Thoracic aorta (tissue), 2 donors: ENCODE results near the gene LGI4. TPM values are rescaled to one million over a fixed set of nuclear protein-coding genes. Genes with fewer than 3 reads are reported as not detected.

Experiments used
- ATAC-seq: fragments of 150-250 bp; one replicate; pipeline ENCODE4 v1.8.0; 2017; ENCODE audit warnings: low read depth; ENCODE audit not compliant: insufficient number of reproducible peaks, low FRiP score
- DNase-seq: peaks from one replicate; pipeline ENCODE4 v3.0.0-alpha.2; 2020; ENCODE audit warnings: low spot score
- H3K27ac ChIP-seq, 2 donors: fragments of 200-600 bp; sonication (generic); 1 replicate in 1 of 2; 2 replicates in 1 of 2; pipeline ENCODE4 v1.5.1; 2016; ENCODE audit warnings: mild to moderate bottlenecking in 2 of 2, moderate library complexity in 2 of 2
- H3K27me3 ChIP-seq: fragments of 200-600 bp; sonication (generic); replicated peaks from 2 replicates; pipeline ENCODE4 v1.6.0; 2016; ENCODE audit warnings: mild to moderate bottlenecking; ENCODE audit not compliant: insufficient read depth
- H3K36me3 ChIP-seq: fragments of 200-600 bp; sonication (generic); one replicate; pipeline ENCODE4 v1.5.1; 2016
- H3K4me1 ChIP-seq, 2 donors: fragments of 200-600 bp; sonication (generic); 1 replicate in 1 of 2; 2 replicates in 1 of 2; pipeline versions ENCODE4 v1.5.1 to v1.6.0; 2016; ENCODE audit warnings: low read depth in 2 of 2, mild to moderate bottlenecking in 1 of 2; ENCODE audit not compliant: control insufficient read depth in 1 of 2
- H3K4me3 ChIP-seq: fragments of 200-600 bp; sonication (generic); 2 replicates; pipeline ENCODE4 v1.5.1; 2016; ENCODE audit warnings: mild to moderate bottlenecking
- H3K9me3 ChIP-seq: fragments of 200-600 bp; sonication (generic); 2 replicates; pipeline ENCODE4 v1.5.1; 2016
- CTCF ChIP-seq: fragments of 200-600 bp; sonication (generic); IDR thresholded peaks from one replicate; pipeline ENCODE4 v1.5.1; 2019; ENCODE audit warnings: antibody characterized with exemption
- total RNA-seq, 2 donors: library from RNA; depleted of rRNA; stranded (reverse); fragments of >200 nt; gene quantifications; one replicate each; pipeline versions ENCODE4 v1.1.0 to v1.2.3, GENCODE V29; 2016

The LGI4 gene
- total RNA-seq, 2 donors from 2014 or later = 7.9 to 17.4 TPM

DNA sequence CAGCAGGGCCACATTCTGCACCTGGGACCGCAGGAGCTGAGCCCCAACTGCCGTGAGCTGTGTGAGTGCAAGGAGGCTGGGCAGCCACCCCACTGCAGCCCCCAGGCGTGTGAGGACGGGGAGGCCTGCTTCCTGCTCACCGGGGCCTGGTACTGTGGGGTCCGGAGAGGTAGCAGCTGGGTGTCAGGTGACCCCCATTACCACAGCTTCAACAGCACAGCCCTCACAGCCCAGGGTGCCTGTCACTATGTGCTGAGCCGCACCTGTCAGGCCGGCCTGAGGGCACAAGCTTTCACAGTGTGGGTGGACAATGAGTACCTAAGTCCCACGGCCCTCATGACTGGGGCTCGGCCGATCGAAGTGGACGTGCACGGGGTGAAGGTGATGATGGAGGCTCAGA is 55.0 kb downstream of the LGI4 start:
- Histone ChIP-seq H3K27ac (no peak overlapping the region), H3K27me3 (no peaks in the 10 kb centered on the region), H3K4me3 (no peak overlapping the region), H3K36me3 (no peaks in the 10 kb centered on the region), H3K9me3 (no peaks in the 10 kb centered on the region), H3K4me1 (no peaks in the 10 kb centered on the region)
- DNase-seq (no peak), ATAC-seq (no peak)
- no peak for TF ChIP-seq CTCF

DNA sequence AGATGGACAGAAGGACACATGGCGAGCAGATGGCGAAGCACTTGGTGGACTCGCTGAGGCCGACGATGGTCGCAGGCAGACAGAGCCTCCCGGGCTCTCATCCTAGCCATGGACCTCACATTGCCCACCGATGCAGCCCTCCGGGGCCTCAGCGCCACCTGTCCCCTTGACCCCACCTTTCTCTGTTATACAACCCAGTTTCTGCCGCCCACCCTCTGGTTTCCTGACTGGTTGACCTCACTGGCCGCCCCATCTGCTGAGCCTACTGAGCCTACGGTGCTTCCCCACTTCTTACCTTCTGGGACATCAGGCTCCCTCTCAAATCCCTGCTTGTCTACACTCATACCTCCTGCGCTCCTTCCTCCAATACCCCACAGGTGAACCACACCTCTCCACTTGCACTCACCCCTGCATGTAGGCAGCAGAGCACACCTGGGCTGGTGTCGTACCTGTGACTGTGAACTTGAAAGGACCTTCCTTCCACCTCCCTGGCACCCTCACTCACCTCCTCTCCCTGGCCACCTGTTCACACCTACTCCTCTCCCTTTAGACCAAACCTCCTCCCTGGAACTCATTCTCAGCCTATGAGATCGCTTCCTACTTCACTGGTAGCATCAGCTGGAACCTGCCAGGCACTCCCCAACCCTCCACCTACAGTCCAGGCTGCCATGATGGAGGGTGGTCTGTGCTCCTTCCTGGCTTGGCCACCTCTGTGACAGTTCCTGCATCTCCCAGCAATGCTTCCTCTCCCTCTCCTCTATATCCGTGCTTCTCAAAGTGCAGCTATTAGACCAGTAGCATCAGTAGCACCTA is 57.2 kb downstream of the LGI4 start:
- Histone ChIP-seq H3K27me3 (no peaks in the 10 kb centered on the region), H3K4me1 (no peaks in the 10 kb centered on the region), H3K4me3 (no peak overlapping the region), H3K27ac (no peak overlapping the region), H3K36me3 (no peaks in the 10 kb centered on the region), H3K9me3 (no peaks in the 10 kb centered on the region)
- ATAC-seq (no peak), DNase-seq (no peak)
- no peak for TF ChIP-seq CTCF

GRCh38 chr19:35076657-35077056 is 58.2 kb downstream of the LGI4 start:
- DNase-seq (no peak), ATAC-seq (no peak)
- H3K4me1 ChIP-seq = no peaks in the 10 kb centered on the region
- H3K4me3 ChIP-seq = no peak overlapping the region
- no peak for TF ChIP-seq CTCF
- no peaks in the 10 kb centered on the region for H3K9me3 ChIP-seq
- no peaks in the 10 kb centered on the region for H3K27me3 ChIP-seq
- H3K27ac ChIP-seq = no peak overlapping the region
- H3K36me3 ChIP-seq = no peaks in the 10 kb centered on the region

DNA sequence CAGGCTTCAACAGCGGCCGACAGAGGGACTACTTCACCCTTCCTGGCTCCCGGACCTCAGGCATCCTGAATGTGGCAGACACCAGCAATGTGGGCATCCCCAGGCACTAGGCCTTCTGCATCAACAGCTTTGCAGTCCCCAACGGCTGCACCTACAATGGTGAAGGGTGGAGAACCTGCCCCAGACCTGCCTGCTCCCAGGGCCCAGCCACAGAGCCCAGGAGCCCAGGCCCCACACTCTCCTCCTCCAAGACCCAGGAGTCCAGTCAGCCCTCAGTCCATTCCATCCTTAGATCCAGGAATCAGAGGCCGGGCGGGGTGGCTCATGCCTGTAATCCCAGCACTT is 58.9 kb downstream of the LGI4 start:
- DNase-seq (no peak), ATAC-seq (no peak)
- Histone ChIP-seq H3K4me3 (no peak overlapping the region), H3K9me3 (no peaks in the 10 kb centered on the region), H3K36me3 (no peaks in the 10 kb centered on the region), H3K4me1 (no peaks in the 10 kb centered on the region), H3K27ac (no peak overlapping the region), H3K27me3 (no peaks in the 10 kb centered on the region)
- TF ChIP-seq CTCF = no peak

DNA sequence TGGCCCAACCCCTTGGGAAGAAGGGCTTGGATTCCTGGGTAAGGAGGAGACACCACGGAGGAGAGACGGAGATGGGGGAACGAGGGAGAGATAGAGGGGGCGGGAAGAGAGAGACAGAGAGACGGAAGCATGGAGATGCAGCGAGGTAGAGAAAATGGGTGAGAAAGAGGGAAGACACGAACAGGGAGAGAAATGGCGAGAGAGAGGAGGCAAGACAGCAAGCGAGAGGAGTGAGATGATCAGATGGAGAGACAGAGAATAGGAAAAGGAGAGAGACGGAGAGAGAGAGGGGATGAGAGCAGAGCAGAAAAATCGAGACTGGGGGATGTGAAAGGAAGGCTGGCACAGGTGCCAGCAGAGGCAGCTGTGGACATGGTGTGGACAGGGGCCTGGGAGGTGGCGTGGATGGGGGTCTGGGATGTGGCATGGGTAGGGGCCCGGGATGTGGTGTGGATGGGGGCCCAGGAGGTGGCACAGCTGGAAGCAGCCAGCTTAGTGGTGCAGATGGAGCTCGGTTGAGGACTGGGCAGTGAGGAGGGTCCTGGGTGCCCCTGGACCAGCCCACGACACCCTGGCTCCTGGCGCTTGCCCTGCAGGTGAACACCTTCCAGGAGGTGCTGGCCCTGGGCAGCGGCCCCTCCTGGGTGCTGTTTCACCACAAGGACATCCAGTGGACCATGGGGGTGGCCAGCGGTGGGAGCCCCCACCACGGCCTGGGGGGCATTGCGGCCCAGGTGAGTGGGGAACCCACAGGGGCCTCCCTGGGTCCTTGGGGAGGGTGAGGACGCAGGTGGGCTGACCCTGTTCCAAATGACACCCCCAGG is 59.4 kb downstream of the LGI4 start:
- TF ChIP-seq CTCF = no peak
- DNase-seq = no peak
- no peaks in the 10 kb centered on the region for H3K4me1 ChIP-seq
- no peaks in the 10 kb centered on the region for H3K27me3 ChIP-seq
- no peak overlapping the region for H3K4me3 ChIP-seq
- H3K9me3 ChIP-seq = peaks cover 4% of the 10 kb centered on the region
- H3K27ac ChIP-seq = no peak overlapping the region
- H3K36me3 ChIP-seq = no peaks in the 10 kb centered on the region
- ATAC-seq = no peak
